OCI-LY7 (cell line): ENCODE results near the gene RPRD1A. TPM values are rescaled to one million over a fixed set of nuclear protein-coding genes. Genes with fewer than 3 reads are reported as not detected.

Source experiments
- BruUV-seq: library from RNA; stranded (reverse); fragments of 400-500 nt; replicated peaks from 2 replicates; lab custom pipeline; 2021; lab: Mats Ljungman, UMichigan
- CTCF ChIA-PET: fragments of 300-600 bp; sonication (Branson Sonifier 250); formaldehyde crosslinking; loops from one replicate; lab custom pipeline; 2022; ENCODE audit warnings: antibody characterized with exemption; ENCODE audit not compliant: unreplicated experiment; lab: Charles Lee
- POLR2A ChIA-PET: fragments of 300-600 bp; sonication (Branson Sonifier 250); formaldehyde crosslinking; loops from one replicate; lab custom pipeline; 2022; ENCODE audit warnings: antibody characterized with exemption; lab: Charles Lee
- DNase-seq: peaks from one replicate; pipeline ENCODE4 v3.0.0-alpha.2; 2015; ENCODE audit warnings: low spot score
- H2AFZ ChIP-seq: fragments of 200-600 bp; sonication (generic), shearing (Covaris generic); 2 replicates; pipeline ENCODE4 v1.6.1; 2014; ENCODE audit warnings: mild to moderate bottlenecking, antibody characterized with exemption, low read length, moderate library complexity
- H3K27ac ChIP-seq: fragments of 200-600 bp; sonication (generic); 2 replicates; pipeline ENCODE4 v1.5.1; 2014; ENCODE audit warnings: mixed run types, low read depth, mild to moderate bottlenecking, moderate library complexity, low read length, inconsistent platforms; ENCODE audit not compliant: poor library complexity, severe bottlenecking
- H3K36me3 ChIP-seq: fragments of 200-600 bp; sonication (generic); 2 replicates; pipeline ENCODE4 v1.6.1; 2014; ENCODE audit warnings: mild to moderate bottlenecking, antibody characterized with exemption, low read length, moderate library complexity, mixed read lengths; ENCODE audit not compliant: insufficient read depth
- H3K4me1 ChIP-seq: fragments of 200-600 bp; sonication (generic); 2 replicates; pipeline ENCODE4 v1.5.1; 2014; ENCODE audit warnings: mild to moderate bottlenecking, low read length; ENCODE audit not compliant: insufficient read depth, poor library complexity, severe bottlenecking
- H3K4me2 ChIP-seq: fragments of 200-600 bp; sonication (generic); 2 replicates; pipeline ENCODE4 v1.6.1; 2014; ENCODE audit warnings: mild to moderate bottlenecking, low read length
- H3K4me3 ChIP-seq: fragments of 200-600 bp; sonication (generic); 2 replicates; pipeline ENCODE4 v1.5.1; 2014; ENCODE audit warnings: mild to moderate bottlenecking, low read depth, low read length; ENCODE audit not compliant: poor library complexity, severe bottlenecking
- H3K79me2 ChIP-seq: fragments of 200-600 bp; sonication (generic); 2 replicates; pipeline ENCODE4 v1.6.1; 2016; ENCODE audit warnings: low read depth, mild to moderate bottlenecking, low read length, moderate library complexity, mixed read lengths; ENCODE audit not compliant: insufficient read depth
- H3K9me2 ChIP-seq: fragments of 200-600 bp; sonication (generic); 2 replicates; pipeline ENCODE4 v1.6.1; 2016; ENCODE audit warnings: mild to moderate bottlenecking, low read length, mixed read lengths; ENCODE audit not compliant: insufficient read depth
- H3K9me3 ChIP-seq: fragments of 200-600 bp; sonication (generic); 2 replicates; pipeline ENCODE4 v1.6.1; 2014; ENCODE audit warnings: mild to moderate bottlenecking, mixed run types, low read length, mixed read lengths
- H4K20me1 ChIP-seq: fragments of 200-600 bp; sonication (generic); 2 replicates; pipeline ENCODE4 v1.6.1; 2014; ENCODE audit warnings: mild to moderate bottlenecking, antibody characterized with exemption, low read length, moderate library complexity, mixed read lengths; ENCODE audit not compliant: insufficient read depth
- EZH2phosphoT487 ChIP-seq: fragments of 200-600 bp; sonication (generic); IDR thresholded peaks from 2 replicates; pipeline ENCODE4 v1.6.1; 2018; ENCODE audit warnings: low read depth, borderline replicate concordance, mild to moderate bottlenecking, mixed run types, antibody characterized with exemption, low read length, moderate library complexity, mixed read lengths
- intact Hi-C: fragments of 100-400 bp; cut with micrococcal nuclease; formaldehyde crosslinking; loops from one replicate; pipeline ENCODE4 v1.10.0; 2022; ENCODE audit not compliant: unreplicated experiment
- total RNA-seq, 2 experiments: library from RNA; depleted of rRNA in 1 of 2; stranded (reverse); fragments of >200 nt in 1 of 2; shearing (Covaris generic) in 1 of 2; gene quantifications; 2 replicates each; pipeline ENCODE4 v1.2.3, GENCODE V29; 2014 to 2022
- TF ChIP-seq, protein P1 (sequence below): fragments of 200-600 bp; sonication (generic); conservative IDR thresholded peaks from 2 replicates; pipeline ENCODE4 v1.5.1; 2014; ENCODE audit warnings: mild to moderate bottlenecking, antibody characterized with exemption, low read length, moderate library complexity, mixed read lengths

The RPRD1A gene
- total RNA-seq, 2 experiments from 2014 or later, result 37.9 to 45.4 TPM

DNA sequence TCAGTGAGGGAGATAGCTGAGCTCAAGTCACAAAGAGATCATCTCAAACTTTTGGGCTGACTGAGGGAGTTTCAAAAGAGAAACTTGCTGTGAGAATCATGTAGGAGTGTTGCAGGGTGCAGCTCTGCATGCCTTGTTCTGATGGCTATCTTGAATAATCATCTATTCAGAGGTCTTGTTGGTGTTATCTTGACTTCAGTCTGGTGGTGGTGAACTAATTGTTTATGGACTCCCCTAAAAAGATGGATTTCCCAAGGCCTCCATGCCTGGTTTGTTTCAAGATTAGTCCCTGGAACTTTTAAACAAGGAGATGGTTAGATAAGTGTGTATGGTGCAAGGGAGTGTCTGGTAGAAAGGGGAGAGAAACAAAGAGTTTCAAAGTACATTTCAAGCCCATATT lies 32.0 kb upstream of the RPRD1A start:
- H4K20me1 ChIP-seq, result no peaks in the 10 kb centered on the region
- no TSS peak for BruUV-seq
- no peak overlapping the region for H3K27ac ChIP-seq
- no peak overlapping the region for H2AFZ ChIP-seq
- no peaks in the 10 kb centered on the region for H3K36me3 ChIP-seq
- POLR2A ChIA-PET, result interaction anchor here (0.9 kb wide), 1 partner anchor 202 kb away, joined by 3 read pairs; no protein-coding TSS in a partner anchor
- TF ChIP-seq EZH2phosphoT487, result no peak
- TF ChIP-seq, protein P1, sequence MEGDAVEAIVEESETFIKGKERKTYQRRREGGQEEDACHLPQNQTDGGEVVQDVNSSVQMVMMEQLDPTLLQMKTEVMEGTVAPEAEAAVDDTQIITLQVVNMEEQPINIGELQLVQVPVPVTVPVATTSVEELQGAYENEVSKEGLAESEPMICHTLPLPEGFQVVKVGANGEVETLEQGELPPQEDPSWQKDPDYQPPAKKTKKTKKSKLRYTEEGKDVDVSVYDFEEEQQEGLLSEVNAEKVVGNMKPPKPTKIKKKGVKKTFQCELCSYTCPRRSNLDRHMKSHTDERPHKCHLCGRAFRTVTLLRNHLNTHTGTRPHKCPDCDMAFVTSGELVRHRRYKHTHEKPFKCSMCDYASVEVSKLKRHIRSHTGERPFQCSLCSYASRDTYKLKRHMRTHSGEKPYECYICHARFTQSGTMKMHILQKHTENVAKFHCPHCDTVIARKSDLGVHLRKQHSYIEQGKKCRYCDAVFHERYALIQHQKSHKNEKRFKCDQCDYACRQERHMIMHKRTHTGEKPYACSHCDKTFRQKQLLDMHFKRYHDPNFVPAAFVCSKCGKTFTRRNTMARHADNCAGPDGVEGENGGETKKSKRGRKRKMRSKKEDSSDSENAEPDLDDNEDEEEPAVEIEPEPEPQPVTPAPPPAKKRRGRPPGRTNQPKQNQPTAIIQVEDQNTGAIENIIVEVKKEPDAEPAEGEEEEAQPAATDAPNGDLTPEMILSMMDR, result no peak
- DNase-seq, result no peak
- no peaks in the 10 kb centered on the region for H3K79me2 ChIP-seq
- no peaks in the 10 kb centered on the region for H3K4me1 ChIP-seq
- no peaks in the 10 kb centered on the region for H3K9me3 ChIP-seq
- no peak overlapping the region for H3K4me3 ChIP-seq
- no peak overlapping the region for H3K4me2 ChIP-seq
- intact Hi-C loops, result loop anchor here (5.0 kb wide), 1 partner anchor 342 kb away; no protein-coding TSS in a partner anchor
- no peaks in the 10 kb centered on the region for H3K9me2 ChIP-seq
- CTCF ChIA-PET, result no interaction called here

DNA sequence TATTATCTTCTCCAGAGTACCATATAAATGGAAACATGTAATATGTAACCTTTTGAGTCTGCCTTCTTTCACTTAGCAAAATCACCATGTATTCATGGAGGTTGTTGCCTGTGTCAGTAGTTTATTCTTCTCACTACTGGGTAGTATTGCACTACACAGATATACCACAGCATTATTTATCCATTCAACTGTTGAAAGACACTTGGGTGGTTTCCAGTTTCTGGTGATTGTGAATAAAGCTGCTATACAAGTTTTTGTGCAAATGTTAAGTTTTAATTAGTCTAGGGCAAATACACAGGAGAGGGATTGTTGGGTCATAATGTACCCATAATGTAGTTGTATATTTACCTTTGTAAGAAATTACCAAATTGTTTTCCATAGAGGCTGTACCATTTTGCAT lies 29.6 kb upstream of the RPRD1A start:
- ChIA-PET CTCF (no interaction called here), POLR2A (interaction anchor here (0.6 kb wide), 1 partner anchor 67 kb away, joined by 3 read pairs; no protein-coding TSS in a partner anchor)
- Histone ChIP-seq H3K9me3 (no peaks in the 10 kb centered on the region), H3K36me3 (no peaks in the 10 kb centered on the region), H4K20me1 (no peaks in the 10 kb centered on the region), H3K9me2 (no peaks in the 10 kb centered on the region), H3K79me2 (no peaks in the 10 kb centered on the region), H3K4me3 (no peak overlapping the region), H2AFZ (no peak overlapping the region), H3K27ac (no peak overlapping the region), H3K4me1 (no peaks in the 10 kb centered on the region), H3K4me2 (no peak overlapping the region)
- DNase-seq, result no peak
- intact Hi-C loops, result loop anchor here (1.0 to 5.0 kb wide), 2 partner anchors 187 to 340 kb away; no protein-coding TSS in a partner anchor
- no TSS peak for BruUV-seq
- TF ChIP-seq, protein P1, result no peak
- no peak for TF ChIP-seq EZH2phosphoT487

DNA sequence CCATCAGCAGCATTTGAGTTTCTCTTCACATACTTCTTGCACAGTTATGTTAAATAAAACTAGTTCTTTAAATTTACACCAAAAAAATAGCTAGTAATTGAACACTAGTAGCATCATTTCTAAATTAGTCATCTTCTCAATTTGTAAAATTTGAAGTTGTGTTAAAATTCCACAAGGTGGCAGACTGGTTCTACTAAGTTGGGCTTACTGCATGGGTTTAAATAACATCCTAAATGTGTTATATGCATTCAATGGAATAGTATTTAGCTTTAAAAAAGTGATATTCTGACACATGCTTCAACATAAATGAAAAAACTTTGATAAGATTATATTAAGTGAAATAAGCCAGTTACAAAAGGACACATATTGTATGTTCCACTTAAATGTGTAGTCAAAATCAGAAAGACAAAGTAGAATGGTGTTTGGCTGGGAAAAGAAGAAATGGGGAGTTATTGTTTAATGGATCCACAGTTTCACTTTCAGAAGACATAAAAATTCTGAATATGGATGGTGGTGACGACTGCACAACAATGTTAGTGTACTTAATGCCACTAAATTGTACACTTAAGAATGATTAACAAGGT lies 28.7 kb upstream of the RPRD1A start:
- Histone ChIP-seq H3K4me2 (no peak overlapping the region), H2AFZ (no peak overlapping the region), H3K9me2 (no peaks in the 10 kb centered on the region), H3K4me1 (no peaks in the 10 kb centered on the region), H3K27ac (no peak overlapping the region), H4K20me1 (no peaks in the 10 kb centered on the region), H3K9me3 (no peaks in the 10 kb centered on the region), H3K4me3 (no peak overlapping the region), H3K79me2 (no peaks in the 10 kb centered on the region), H3K36me3 (no peaks in the 10 kb centered on the region)
- ChIA-PET POLR2A (no interaction called here), CTCF (no interaction called here)
- no TSS peak for BruUV-seq
- no peak for TF ChIP-seq EZH2phosphoT487
- TF ChIP-seq, protein P1, result peak; percentile 78
- intact Hi-C loops, result loop anchor here (1.0 to 5.0 kb wide), 2 partner anchors 188 to 339 kb away; no protein-coding TSS in a partner anchor
- peak; percentile 58 for DNase-seq
